ENCODE data around the gene LRRC8B. TPM values are rescaled to one million over a fixed set of nuclear protein-coding genes. Genes with fewer than 3 reads are reported as not detected.

Gene LRRC8B
- total and polyA plus RNA-seq, 2 of the 13 experiments (the other 11 are each of a cell fraction or from before 2014, with no cell fraction given) = 4.9 to 7.6 TPM

DNA sequence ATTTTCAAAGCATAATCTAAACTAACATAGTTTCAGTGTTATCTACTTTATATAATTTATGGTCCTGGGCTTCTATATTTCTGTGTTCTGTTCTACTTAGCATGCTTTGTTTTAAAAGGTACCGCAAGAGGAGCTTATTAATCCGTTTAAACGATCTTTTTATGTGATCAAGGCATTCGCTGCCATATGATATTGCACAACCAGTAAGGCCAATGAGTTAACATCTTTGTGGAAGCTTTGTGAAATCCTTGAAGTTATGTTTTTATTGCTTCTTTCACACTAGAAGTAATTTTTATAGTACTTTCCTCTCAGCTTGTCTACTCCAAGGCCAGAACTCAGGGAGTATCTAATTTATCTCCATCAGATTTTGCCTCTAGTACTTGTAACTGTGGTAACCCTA lies 117.2 kb downstream of the LRRC8B start:
- Histone ChIP-seq H3K36me3 (replicated peaks in 1 of 2; ENCODE audit: control insufficient read depth in 1 of 2, insufficient read depth in 2 of 2, low read length in 2 of 2) (no peaks in the 10 kb centered on the region), H4K20me1 (ENCODE audit: insufficient read depth, low read length) (no peaks in the 10 kb centered on the region), H2AFZ (ENCODE audit: low read length) (no peak overlapping the region), H3K4me2 (ENCODE audit: low read depth, low read length) (no peak overlapping the region), H3K9me3 (ENCODE audit: low read length) (no peaks in the 10 kb centered on the region), H3K4me3 (replicated peaks in 1 of 3; ENCODE audit: insufficient read depth in 1 of 3, low read depth in 2 of 3, low read length in 3 of 3) (no peak overlapping the region), H3K4me1 (ENCODE audit: insufficient read depth, low read length) (no peaks in the 10 kb centered on the region), H3K9ac (ENCODE audit: insufficient read depth, low read depth, low read length) (no peak overlapping the region), H3K79me2 (ENCODE audit: insufficient read depth, low read length) (no peaks in the 10 kb centered on the region), H3K27ac (ENCODE audit: extremely low read length, insufficient read depth, low read length) (no peak overlapping the region), H3K27me3 (ENCODE audit: control insufficient read depth in 1 of 2, insufficient read depth in 2 of 2, low read length in 2 of 2) (no peaks in the 10 kb centered on the region)
- DNase-seq (ENCODE audit: low spot score) (no peak), ATAC-seq (no peak), FAIRE-seq (no peak)
- CTCF ChIA-PET (ENCODE audit: low intra/inter-chr PET ratio, low total read pairs) = no interaction called here
- intact Hi-C loops (cut with micrococcal nuclease; ENCODE audit: unreplicated experiment) = no loop called here
- in situ Hi-C loops (cut with HindIII; ENCODE audit: extremely low pct_ligation_motif_present, low pct_unique_long_range_greater_than_20kb) = no loop called here
- TF ChIP-seq RAD21 (CRISPR knock-in tag; IDR thresholded peaks at IDR 0.05) (no peak), MAFK (conservative IDR thresholded peaks at IDR 0.05 in 1 of 2, IDR thresholded peaks at IDR 0.05 in 1 of 2; ENCODE audit: low read length in 2 of 2) (no peak), ZNF263 (CRISPR knock-in tag; IDR thresholded peaks at IDR 0.05) (no peak), CEBPB (IDR thresholded peaks at IDR 0.05; ENCODE audit: borderline replicate concordance, low read depth, low read length) (peak; percentile 53; the same call in 1 of the 2 replicates), ZNF496 (CRISPR knock-in tag; IDR thresholded peaks at IDR 0.05; ENCODE audit: insufficient replicate concordance) (no peak), HNRNPH1 (optimal IDR thresholded peaks at IDR 0.05; ENCODE audit: low read depth, low read length) (no peak), NCOR1 (IDR thresholded peaks at IDR 0.05; ENCODE audit: borderline replicate concordance, low read length) (no peak)
- 44% methylated on average over 4 of the region's 4 CpGs for WGBS (ENCODE audit: low lambda C conversion rate)
- POLR2A ChIA-PET = no interaction called here
- BruUV-seq (replicated peaks) = no TSS peak

DNA sequence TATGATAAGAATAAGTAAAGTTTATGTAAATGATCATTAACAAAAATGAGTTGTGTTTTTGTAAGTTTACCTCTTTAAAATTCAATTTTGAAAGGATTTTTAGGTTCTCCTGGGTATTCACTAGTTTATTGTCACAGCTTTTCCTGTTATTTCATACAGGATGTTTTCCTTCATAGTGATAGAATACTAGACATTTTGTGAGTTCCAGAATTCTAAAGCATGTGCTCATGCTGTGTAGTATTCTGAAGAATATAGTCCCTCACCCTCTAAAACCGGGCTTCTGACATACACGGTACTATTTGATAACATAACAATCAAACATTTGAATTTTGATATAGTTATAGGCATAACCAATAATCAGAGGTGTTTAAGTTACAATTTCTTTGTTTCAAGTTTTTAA lies 118.9 kb downstream of the LRRC8B start:
- FAIRE-seq (no peak), DNase-seq (ENCODE audit: low spot score) (no peak), ATAC-seq (no peak)
- CTCF ChIA-PET (ENCODE audit: low intra/inter-chr PET ratio, low total read pairs) = no interaction called here
- no peak overlapping the region for H3K4me3 ChIP-seq (replicated peaks in 1 of 3; ENCODE audit: insufficient read depth in 1 of 3, low read depth in 2 of 3, low read length in 3 of 3)
- H3K36me3 ChIP-seq (replicated peaks in 1 of 2; ENCODE audit: control insufficient read depth in 1 of 2, insufficient read depth in 2 of 2, low read length in 2 of 2) = no peaks in the 10 kb centered on the region
- 43% methylated on average over 2 of the region's 2 CpGs for WGBS (ENCODE audit: low lambda C conversion rate)
- BruUV-seq (replicated peaks) = no TSS peak
- POLR2A ChIA-PET = no interaction called here
- intact Hi-C loops (cut with micrococcal nuclease; ENCODE audit: unreplicated experiment) (no loop called here), in situ Hi-C loops (cut with HindIII; ENCODE audit: extremely low pct_ligation_motif_present, low pct_unique_long_range_greater_than_20kb) (no loop called here)
- H4K20me1 ChIP-seq (ENCODE audit: insufficient read depth, low read length) = no peaks in the 10 kb centered on the region
- TF ChIP-seq ARNTL (CRISPR knock-in tag; IDR thresholded peaks at IDR 0.05) = no peak
- TF ChIP-seq, protein P1, sequence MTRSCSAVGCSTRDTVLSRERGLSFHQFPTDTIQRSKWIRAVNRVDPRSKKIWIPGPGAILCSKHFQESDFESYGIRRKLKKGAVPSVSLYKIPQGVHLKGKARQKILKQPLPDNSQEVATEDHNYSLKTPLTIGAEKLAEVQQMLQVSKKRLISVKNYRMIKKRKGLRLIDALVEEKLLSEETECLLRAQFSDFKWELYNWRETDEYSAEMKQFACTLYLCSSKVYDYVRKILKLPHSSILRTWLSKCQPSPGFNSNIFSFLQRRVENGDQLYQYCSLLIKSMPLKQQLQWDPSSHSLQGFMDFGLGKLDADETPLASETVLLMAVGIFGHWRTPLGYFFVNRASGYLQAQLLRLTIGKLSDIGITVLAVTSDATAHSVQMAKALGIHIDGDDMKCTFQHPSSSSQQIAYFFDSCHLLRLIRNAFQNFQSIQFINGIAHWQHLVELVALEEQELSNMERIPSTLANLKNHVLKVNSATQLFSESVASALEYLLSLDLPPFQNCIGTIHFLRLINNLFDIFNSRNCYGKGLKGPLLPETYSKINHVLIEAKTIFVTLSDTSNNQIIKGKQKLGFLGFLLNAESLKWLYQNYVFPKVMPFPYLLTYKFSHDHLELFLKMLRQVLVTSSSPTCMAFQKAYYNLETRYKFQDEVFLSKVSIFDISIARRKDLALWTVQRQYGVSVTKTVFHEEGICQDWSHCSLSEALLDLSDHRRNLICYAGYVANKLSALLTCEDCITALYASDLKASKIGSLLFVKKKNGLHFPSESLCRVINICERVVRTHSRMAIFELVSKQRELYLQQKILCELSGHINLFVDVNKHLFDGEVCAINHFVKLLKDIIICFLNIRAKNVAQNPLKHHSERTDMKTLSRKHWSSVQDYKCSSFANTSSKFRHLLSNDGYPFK (CRISPR knock-in tag; IDR thresholded peaks at IDR 0.05; ENCODE audit: borderline replicate concordance) = no peak
- TF ChIP-seq, protein P2, sequence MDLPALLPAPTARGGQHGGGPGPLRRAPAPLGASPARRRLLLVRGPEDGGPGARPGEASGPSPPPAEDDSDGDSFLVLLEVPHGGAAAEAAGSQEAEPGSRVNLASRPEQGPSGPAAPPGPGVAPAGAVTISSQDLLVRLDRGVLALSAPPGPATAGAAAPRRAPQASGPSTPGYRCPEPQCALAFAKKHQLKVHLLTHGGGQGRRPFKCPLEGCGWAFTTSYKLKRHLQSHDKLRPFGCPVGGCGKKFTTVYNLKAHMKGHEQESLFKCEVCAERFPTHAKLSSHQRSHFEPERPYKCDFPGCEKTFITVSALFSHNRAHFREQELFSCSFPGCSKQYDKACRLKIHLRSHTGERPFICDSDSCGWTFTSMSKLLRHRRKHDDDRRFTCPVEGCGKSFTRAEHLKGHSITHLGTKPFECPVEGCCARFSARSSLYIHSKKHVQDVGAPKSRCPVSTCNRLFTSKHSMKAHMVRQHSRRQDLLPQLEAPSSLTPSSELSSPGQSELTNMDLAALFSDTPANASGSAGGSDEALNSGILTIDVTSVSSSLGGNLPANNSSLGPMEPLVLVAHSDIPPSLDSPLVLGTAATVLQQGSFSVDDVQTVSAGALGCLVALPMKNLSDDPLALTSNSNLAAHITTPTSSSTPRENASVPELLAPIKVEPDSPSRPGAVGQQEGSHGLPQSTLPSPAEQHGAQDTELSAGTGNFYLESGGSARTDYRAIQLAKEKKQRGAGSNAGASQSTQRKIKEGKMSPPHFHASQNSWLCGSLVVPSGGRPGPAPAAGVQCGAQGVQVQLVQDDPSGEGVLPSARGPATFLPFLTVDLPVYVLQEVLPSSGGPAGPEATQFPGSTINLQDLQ (CRISPR knock-in tag; IDR thresholded peaks at IDR 0.05) = no peak
- TF ChIP-seq AKAP8 (CRISPR knock-in tag; IDR thresholded peaks at IDR 0.05) = no peak
- no peak for TF ChIP-seq KLF11 (CRISPR knock-in tag; IDR thresholded peaks at IDR 0.05)
- TF ChIP-seq DPF2 (CRISPR knock-in tag; IDR thresholded peaks at IDR 0.05; ENCODE audit: borderline replicate concordance, low read depth) = no peak
- TF ChIP-seq MIER3 (CRISPR knock-in tag; IDR thresholded peaks at IDR 0.05; ENCODE audit: borderline replicate concordance) = no peak
- H2AFZ ChIP-seq (ENCODE audit: low read length) = no peak overlapping the region
- H3K27me3 ChIP-seq (ENCODE audit: control insufficient read depth in 1 of 2, insufficient read depth in 2 of 2, low read length in 2 of 2) = no peaks in the 10 kb centered on the region
- H3K9ac ChIP-seq (ENCODE audit: insufficient read depth, low read depth, low read length) = no peak overlapping the region
- H3K4me1 ChIP-seq (ENCODE audit: insufficient read depth, low read length) = no peaks in the 10 kb centered on the region
- H3K79me2 ChIP-seq (ENCODE audit: insufficient read depth, low read length) = no peaks in the 10 kb centered on the region
- H3K4me2 ChIP-seq (ENCODE audit: low read depth, low read length) = no peak overlapping the region
- H3K27ac ChIP-seq (ENCODE audit: extremely low read length, insufficient read depth, low read length) = no peak overlapping the region
- H3K9me3 ChIP-seq (ENCODE audit: low read length) = no peaks in the 10 kb centered on the region
